ENCODE data around the gene UVSSA.

Gene UVSSA

GRCh38 chr4:1346781-1347409 is at the start of gene UVSSA:
Gene UVSSA (plus strand): TSS chr4:1347208. CDS start chr4:1348092, 884 bp downstream.
- in situ Hi-C loops (cut with MboI; ENCODE audit: low sequenced_read_pairs) = no loop called here

GRCh38 chr4:1297456-1298325 is 49.3 kb upstream of the UVSSA start:
- in situ Hi-C loops (cut with MboI; ENCODE audit: low sequenced_read_pairs) = no loop called here

- in situ Hi-C loops (cut with MboI; ENCODE audit: low sequenced_read_pairs) = no loop called here
Measured at GRCh38 chr4:1298461-1298860, 48.5 kb upstream of the UVSSA start.

GRCh38 chr4:1299301-1299860 is 47.6 kb upstream of the UVSSA start:
- in situ Hi-C loops (cut with MboI; ENCODE audit: low sequenced_read_pairs) = no loop called here

- in situ Hi-C loops (cut with MboI; ENCODE audit: low sequenced_read_pairs) = no loop called here
Measured at GRCh38 chr4:1300466-1301455, 46.2 kb upstream of the UVSSA start.

- in situ Hi-C loops (cut with MboI; ENCODE audit: low sequenced_read_pairs) = no loop called here
Measured at GRCh38 chr4:1302159-1302558, 44.8 kb upstream of the UVSSA start.

- in situ Hi-C loops (cut with MboI; ENCODE audit: low sequenced_read_pairs) = no loop called here
Measured at GRCh38 chr4:1305261-1305711, 41.7 kb upstream of the UVSSA start.

- in situ Hi-C loops (cut with MboI; ENCODE audit: low sequenced_read_pairs) = no loop called here
Measured at GRCh38 chr4:1305781-1306455, 41.1 kb upstream of the UVSSA start.

GRCh38 chr4:1307951-1308735 is 38.9 kb upstream of the UVSSA start:
- in situ Hi-C loops (cut with MboI; ENCODE audit: low sequenced_read_pairs) = no loop called here

- in situ Hi-C loops (cut with MboI; ENCODE audit: low sequenced_read_pairs) = no loop called here
Measured at GRCh38 chr4:1309261-1310010, 37.6 kb upstream of the UVSSA start.

- in situ Hi-C loops (cut with MboI; ENCODE audit: low sequenced_read_pairs) = no loop called here
Measured at GRCh38 chr4:1310031-1310795, 36.8 kb upstream of the UVSSA start.

GRCh38 chr4:1310796-1311631 is 36.0 kb upstream of the UVSSA start:
- in situ Hi-C loops (cut with MboI; ENCODE audit: low sequenced_read_pairs) = no loop called here

- in situ Hi-C loops (cut with MboI; ENCODE audit: low sequenced_read_pairs) = no loop called here
Measured at GRCh38 chr4:1312821-1313640, 34.0 kb upstream of the UVSSA start.

- in situ Hi-C loops (cut with MboI; ENCODE audit: low sequenced_read_pairs) = no loop called here
Measured at GRCh38 chr4:1315306-1315705, 31.7 kb upstream of the UVSSA start.

- in situ Hi-C loops (cut with MboI; ENCODE audit: low sequenced_read_pairs) = no loop called here
Measured at GRCh38 chr4:1315836-1316536, 31.0 kb upstream of the UVSSA start.

Data from hTERT RPE-1 (cell line).